ENCODE data around the gene BICRA. TPM values are rescaled to one million over a fixed set of nuclear protein-coding genes. Genes with fewer than 3 reads are reported as not detected.

The BICRA gene
- total RNA-seq, 1 experiment from 2014 or later = 23.1 TPM

DNA sequence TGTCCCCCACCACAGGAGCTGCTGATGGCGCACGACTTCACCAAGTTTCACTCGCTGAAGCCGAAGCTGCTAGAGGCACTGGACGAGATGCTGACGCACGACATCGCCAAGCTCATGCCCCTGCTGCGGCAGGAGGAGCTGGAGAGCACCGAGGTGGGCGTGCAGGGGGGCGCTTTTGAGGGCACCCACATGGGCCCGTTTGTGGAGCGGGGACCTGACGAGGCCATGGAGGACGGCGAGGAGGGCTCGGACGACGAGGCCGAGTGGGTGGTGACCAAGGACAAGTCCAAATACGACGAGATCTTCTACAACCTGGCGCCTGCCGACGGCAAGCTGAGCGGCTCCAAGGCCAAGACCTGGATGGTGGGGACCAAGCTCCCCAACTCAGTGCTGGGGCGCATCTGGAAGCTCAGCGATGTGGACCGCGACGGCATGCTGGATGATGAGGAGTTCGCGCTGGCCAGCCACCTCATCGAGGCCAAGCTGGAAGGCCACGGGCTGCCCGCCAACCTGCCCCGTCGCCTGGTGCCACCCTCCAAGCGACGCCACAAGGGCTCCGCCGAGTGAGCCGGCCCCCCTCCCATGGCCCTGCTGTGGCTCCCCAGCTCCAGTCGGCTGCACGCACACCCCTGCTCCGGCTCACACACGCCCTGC is 132.1 kb downstream of the BICRA start:
- ChIA-PET CTCF (no interaction called here), POLR2A (ENCODE audit: low non-redundant PET) (no interaction called here)
- Histone ChIP-seq H3K9me3 (ENCODE audit: low read depth, low read length, poor library complexity, severe bottlenecking) (no peaks in the 10 kb centered on the region), H3K36me3 (ENCODE audit: insufficient read depth, low read length, poor library complexity, severe bottlenecking) (no peaks in the 10 kb centered on the region), H3K27ac (ENCODE audit: low read depth, low read length, poor library complexity, severe bottlenecking) (no peak overlapping the region), H3K4me3 (ENCODE audit: low read depth, low read length, poor library complexity, severe bottlenecking) (no peak overlapping the region), H3K27me3 (replicated peaks; ENCODE audit: insufficient read depth, low read depth, low read length, poor library complexity) (no peaks in the 10 kb centered on the region), H3K4me1 (ENCODE audit: insufficient read depth, low read length, poor library complexity, severe bottlenecking) (peaks cover 8% of the 10 kb centered on the region)
- intact Hi-C loops (cut with micrococcal nuclease; ENCODE audit: unreplicated experiment) = no loop called here
- no TSS peak for BruUV-seq (replicated peaks)
- no peak for DNase-seq (ENCODE audit: low spot score)
- TF ChIP-seq EZH2 (IDR thresholded peaks at IDR 0.05; ENCODE audit: borderline replicate concordance, low read depth, low read length, poor library complexity, severe bottlenecking) = no peak
- TF ChIP-seq, protein P1, sequence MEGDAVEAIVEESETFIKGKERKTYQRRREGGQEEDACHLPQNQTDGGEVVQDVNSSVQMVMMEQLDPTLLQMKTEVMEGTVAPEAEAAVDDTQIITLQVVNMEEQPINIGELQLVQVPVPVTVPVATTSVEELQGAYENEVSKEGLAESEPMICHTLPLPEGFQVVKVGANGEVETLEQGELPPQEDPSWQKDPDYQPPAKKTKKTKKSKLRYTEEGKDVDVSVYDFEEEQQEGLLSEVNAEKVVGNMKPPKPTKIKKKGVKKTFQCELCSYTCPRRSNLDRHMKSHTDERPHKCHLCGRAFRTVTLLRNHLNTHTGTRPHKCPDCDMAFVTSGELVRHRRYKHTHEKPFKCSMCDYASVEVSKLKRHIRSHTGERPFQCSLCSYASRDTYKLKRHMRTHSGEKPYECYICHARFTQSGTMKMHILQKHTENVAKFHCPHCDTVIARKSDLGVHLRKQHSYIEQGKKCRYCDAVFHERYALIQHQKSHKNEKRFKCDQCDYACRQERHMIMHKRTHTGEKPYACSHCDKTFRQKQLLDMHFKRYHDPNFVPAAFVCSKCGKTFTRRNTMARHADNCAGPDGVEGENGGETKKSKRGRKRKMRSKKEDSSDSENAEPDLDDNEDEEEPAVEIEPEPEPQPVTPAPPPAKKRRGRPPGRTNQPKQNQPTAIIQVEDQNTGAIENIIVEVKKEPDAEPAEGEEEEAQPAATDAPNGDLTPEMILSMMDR (conservative IDR thresholded peaks at IDR 0.05; ENCODE audit: low read depth, low read length) = no peak

DNA sequence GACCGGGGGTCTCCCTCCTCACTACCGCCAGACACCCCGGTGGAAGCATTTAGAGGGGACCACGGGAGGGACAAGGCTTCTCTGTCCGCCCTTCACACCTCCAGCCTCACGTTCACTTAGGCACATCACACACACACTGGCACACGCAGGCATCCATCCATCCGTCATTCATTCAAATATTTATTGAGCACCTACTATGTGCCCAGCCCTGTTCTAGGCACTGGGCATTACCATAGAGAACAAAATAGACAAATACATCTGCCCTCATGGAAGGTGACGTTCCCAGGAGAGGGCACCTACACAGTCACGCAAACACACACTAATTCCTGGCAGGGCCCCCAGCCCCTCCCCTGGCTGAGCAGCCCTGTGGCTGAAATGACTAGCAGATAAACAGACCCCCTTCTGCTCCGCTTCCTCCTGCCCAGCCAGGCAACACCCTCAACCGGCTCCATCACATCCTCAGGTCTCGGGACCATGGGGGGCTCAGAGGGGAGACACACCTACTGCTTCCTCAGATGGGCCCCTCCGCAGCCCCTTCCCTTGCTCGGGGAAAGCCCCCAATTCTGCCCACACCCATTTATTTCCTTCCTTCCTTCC is 132.7 kb downstream of the BICRA start:
- BruUV-seq (replicated peaks) = no TSS peak
- CTCF ChIA-PET = interaction anchor here (0.6 to 0.7 kb wide), 2 partner anchors 29 to 33 kb away, joined by 3 read pairs; partner anchors contain the start of gene EHD2

GRCh38 chr19:47742634-47743033 is 133.7 kb downstream of the BICRA start:
- BruUV-seq (replicated peaks) = no TSS peak
- intact Hi-C loops (cut with micrococcal nuclease; ENCODE audit: unreplicated experiment) = loop anchor here (1.0 kb wide), 1 partner anchor 29 kb away; the partner anchor contains the start of gene EHD2

More for the DNA sequence above, 132.7 kb downstream of the BICRA start:
- Histone ChIP-seq H3K36me3 (ENCODE audit: insufficient read depth, low read length, poor library complexity, severe bottlenecking) (peaks cover 2% of the 10 kb centered on the region), H3K4me1 (ENCODE audit: insufficient read depth, low read length, poor library complexity, severe bottlenecking) (peaks cover 14% of the 10 kb centered on the region), H3K4me3 (ENCODE audit: low read depth, low read length, poor library complexity, severe bottlenecking) (no peak overlapping the region), H3K9me3 (ENCODE audit: low read depth, low read length, poor library complexity, severe bottlenecking) (no peaks in the 10 kb centered on the region), H3K27me3 (replicated peaks; ENCODE audit: insufficient read depth, low read depth, low read length, poor library complexity) (no peaks in the 10 kb centered on the region), H3K27ac (ENCODE audit: low read depth, low read length, poor library complexity, severe bottlenecking) (no peak overlapping the region)
- no peak for DNase-seq (ENCODE audit: low spot score)
- intact Hi-C loops (cut with micrococcal nuclease; ENCODE audit: unreplicated experiment) = no loop called here
- TF ChIP-seq, protein P1 (conservative IDR thresholded peaks at IDR 0.05; ENCODE audit: low read depth, low read length) = no peak
- TF ChIP-seq EZH2 (IDR thresholded peaks at IDR 0.05; ENCODE audit: borderline replicate concordance, low read depth, low read length, poor library complexity, severe bottlenecking) = no peak
- POLR2A ChIA-PET (ENCODE audit: low non-redundant PET) = no interaction called here

More at GRCh38 chr19:47742634-47743033, 133.7 kb downstream of the BICRA start:
- no peak for DNase-seq (ENCODE audit: low spot score)
- CTCF ChIA-PET = interaction anchor here (0.6 to 2.0 kb wide), 5 partner anchors 19 to 318 kb away, joined by 3 to 17 read pairs (median 4); partner anchors contain the start of gene EHD2
- peak overlapping the region; percentile 75 for H3K27ac ChIP-seq (ENCODE audit: low read depth, low read length, poor library complexity, severe bottlenecking)
- H3K27me3 ChIP-seq (replicated peaks; ENCODE audit: insufficient read depth, low read depth, low read length, poor library complexity) = no peaks in the 10 kb centered on the region
- peaks cover 12% of the 10 kb centered on the region for H3K36me3 ChIP-seq (ENCODE audit: insufficient read depth, low read length, poor library complexity, severe bottlenecking)
- H3K4me3 ChIP-seq (ENCODE audit: low read depth, low read length, poor library complexity, severe bottlenecking) = peak overlapping the region; percentile 49
- no peaks in the 10 kb centered on the region for H3K9me3 ChIP-seq (ENCODE audit: low read depth, low read length, poor library complexity, severe bottlenecking)
- POLR2A ChIA-PET (ENCODE audit: low non-redundant PET) = interaction anchor here (0.5 kb wide), 2 partner anchors 24 to 612 kb away, joined by 3 to 8 read pairs; partner anchors contain the start of gene SAE1
- TF ChIP-seq, protein P1 (conservative IDR thresholded peaks at IDR 0.05; ENCODE audit: low read depth, low read length) = no peak
- TF ChIP-seq EZH2 (IDR thresholded peaks at IDR 0.05; ENCODE audit: borderline replicate concordance, low read depth, low read length, poor library complexity, severe bottlenecking) = no peak
- H3K4me1 ChIP-seq (ENCODE audit: insufficient read depth, low read length, poor library complexity, severe bottlenecking) = peaks cover 14% of the 10 kb centered on the region
